Activated B cell treated with CpG ODN at 0.5 μM for 24 hours (primary cell): Measurements from ENCODE around the gene NKAIN2. TPM values are rescaled to one million over a fixed set of nuclear protein-coding genes. Genes with fewer than 3 reads are reported as not detected.
"Not testable (repeated sequence)": the region's sequence is repeated elsewhere in the genome, so short reads cannot be mapped to it uniquely, and the experiment has no call there.

ENCODE experiments used
- ATAC-seq: fragments of 200-7000 bp; cut with Tn5 transposase; one replicate; pipeline ENCODE4 v1.10.0; 2021; ENCODE audit warnings: low read depth, mild to moderate bottlenecking, moderate library complexity
- CTCF ChIA-PET: fragments of 350-600 bp; sonication (Branson Sonifier 250); formaldehyde crosslinking; loops from one replicate; lab custom pipeline; 2021; ENCODE audit warnings: antibody characterized with exemption; lab: Charles Lee
- POLR2A ChIA-PET: fragments of 350-600 bp; sonication (Branson Sonifier 250); formaldehyde crosslinking; loops from one replicate; lab custom pipeline; 2021; ENCODE audit warnings: antibody characterized with exemption; lab: Charles Lee
- DNase-seq: peaks from one replicate; pipeline ENCODE4 v3.0.0; 2022
- H3K27ac Mint-ChIP-seq: one replicate; pipeline ENCODE4 v1.8.0; 2020; ENCODE audit warnings: mixed read lengths
- H3K27me3 Mint-ChIP-seq: one replicate; pipeline ENCODE4 v1.8.0; 2021; ENCODE audit warnings: mixed read lengths
- H3K36me3 Mint-ChIP-seq: one replicate; pipeline ENCODE4 v1.8.0; 2021; ENCODE audit warnings: low read depth, mixed read lengths
- H3K4me1 Mint-ChIP-seq: one replicate; pipeline ENCODE4 v1.8.0; 2021; ENCODE audit warnings: mixed read lengths
- H3K4me3 Mint-ChIP-seq: one replicate; pipeline ENCODE4 v1.8.0; 2020; ENCODE audit warnings: mild to moderate bottlenecking, mixed read lengths
- H3K9me3 Mint-ChIP-seq: one replicate; pipeline ENCODE4 v1.8.0; 2020; ENCODE audit warnings: mixed read lengths
- intact Hi-C: fragments of 100-400 bp; cut with micrococcal nuclease; formaldehyde crosslinking; loops from one replicate; pipeline ENCODE4 v1.15.1; 2024
- total RNA-seq: library from RNA; stranded (reverse); gene quantifications from 2 replicates; pipeline ENCODE4 v1.2.3, GENCODE V29; 2022
- TF ChIP-seq, protein P1 (sequence below): fragments of 200-600 bp; IDR thresholded peaks from one replicate; pipeline ENCODE4 v1.8.0; 2022; ENCODE audit warnings: antibody characterized with exemption, mild to moderate bottlenecking

Gene NKAIN2
- total RNA-seq, 1 donor from 2014 or later, result not detected

DNA sequence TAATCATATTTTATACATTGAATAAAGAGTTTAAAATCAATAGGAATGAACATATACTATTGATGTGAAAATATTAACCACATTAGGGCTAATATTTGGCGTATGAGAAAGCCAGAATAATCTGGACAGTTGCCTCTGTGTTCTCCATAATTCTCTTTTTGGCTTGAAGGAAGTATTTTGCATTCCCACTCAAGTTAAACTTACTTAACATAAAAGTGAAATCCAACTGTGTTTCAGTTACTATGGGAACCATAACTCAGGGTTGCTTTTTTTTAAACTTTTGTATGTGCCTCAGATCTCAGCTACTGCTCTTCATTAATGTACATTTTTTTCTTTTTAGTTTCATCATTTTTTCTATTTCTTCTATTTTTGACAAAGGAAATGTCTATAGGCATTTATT is 479.8 kb downstream of the NKAIN2 start:
- H3K27me3 Mint-ChIP-seq, result no peaks in the 10 kb centered on the region
- CTCF ChIA-PET, result no interaction called here
- peaks cover 4% of the 10 kb centered on the region for H3K9me3 Mint-ChIP-seq
- H3K4me3 Mint-ChIP-seq, result no peak overlapping the region
- H3K27ac Mint-ChIP-seq, result no peak overlapping the region
- POLR2A ChIA-PET, result no interaction called here
- H3K36me3 Mint-ChIP-seq, result no peaks in the 10 kb centered on the region
- TF ChIP-seq, protein P1, sequence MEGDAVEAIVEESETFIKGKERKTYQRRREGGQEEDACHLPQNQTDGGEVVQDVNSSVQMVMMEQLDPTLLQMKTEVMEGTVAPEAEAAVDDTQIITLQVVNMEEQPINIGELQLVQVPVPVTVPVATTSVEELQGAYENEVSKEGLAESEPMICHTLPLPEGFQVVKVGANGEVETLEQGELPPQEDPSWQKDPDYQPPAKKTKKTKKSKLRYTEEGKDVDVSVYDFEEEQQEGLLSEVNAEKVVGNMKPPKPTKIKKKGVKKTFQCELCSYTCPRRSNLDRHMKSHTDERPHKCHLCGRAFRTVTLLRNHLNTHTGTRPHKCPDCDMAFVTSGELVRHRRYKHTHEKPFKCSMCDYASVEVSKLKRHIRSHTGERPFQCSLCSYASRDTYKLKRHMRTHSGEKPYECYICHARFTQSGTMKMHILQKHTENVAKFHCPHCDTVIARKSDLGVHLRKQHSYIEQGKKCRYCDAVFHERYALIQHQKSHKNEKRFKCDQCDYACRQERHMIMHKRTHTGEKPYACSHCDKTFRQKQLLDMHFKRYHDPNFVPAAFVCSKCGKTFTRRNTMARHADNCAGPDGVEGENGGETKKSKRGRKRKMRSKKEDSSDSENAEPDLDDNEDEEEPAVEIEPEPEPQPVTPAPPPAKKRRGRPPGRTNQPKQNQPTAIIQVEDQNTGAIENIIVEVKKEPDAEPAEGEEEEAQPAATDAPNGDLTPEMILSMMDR, result no peak
- ATAC-seq (no peak), DNase-seq (no peak)
- intact Hi-C loops, result no loop called here
- no peaks in the 10 kb centered on the region for H3K4me1 Mint-ChIP-seq

DNA sequence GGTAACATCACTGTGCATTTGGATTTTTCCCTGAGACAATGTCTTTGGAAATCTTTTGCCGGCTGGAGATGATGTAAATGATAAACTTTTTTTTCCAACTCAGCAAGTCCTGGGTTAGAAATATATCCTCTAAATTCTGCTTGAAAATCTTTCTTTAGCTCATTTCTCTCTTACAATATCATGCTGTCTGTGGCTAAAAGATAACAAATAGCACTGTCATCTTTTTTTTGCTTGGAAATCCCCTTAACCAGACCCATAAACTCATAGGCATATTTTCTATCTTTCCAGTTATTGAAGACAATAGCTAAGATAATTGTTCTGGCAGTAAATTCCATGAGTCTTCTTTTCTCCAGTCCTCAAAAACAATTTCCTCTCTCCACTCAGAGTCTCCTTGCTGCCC is 481.5 kb downstream of the NKAIN2 start:
- POLR2A ChIA-PET, result no interaction called here
- ATAC-seq, result no peak
- TF ChIP-seq, protein P1, result no peak
- H3K4me3 Mint-ChIP-seq, result no peak overlapping the region
- CTCF ChIA-PET, result no interaction called here
- no peaks in the 10 kb centered on the region for H3K4me1 Mint-ChIP-seq
- no peak for DNase-seq
- no peak overlapping the region for H3K27ac Mint-ChIP-seq
- intact Hi-C loops, result no loop called here
- no peaks in the 10 kb centered on the region for H3K27me3 Mint-ChIP-seq
- peaks cover 4% of the 10 kb centered on the region for H3K9me3 Mint-ChIP-seq
- no peaks in the 10 kb centered on the region for H3K36me3 Mint-ChIP-seq

DNA sequence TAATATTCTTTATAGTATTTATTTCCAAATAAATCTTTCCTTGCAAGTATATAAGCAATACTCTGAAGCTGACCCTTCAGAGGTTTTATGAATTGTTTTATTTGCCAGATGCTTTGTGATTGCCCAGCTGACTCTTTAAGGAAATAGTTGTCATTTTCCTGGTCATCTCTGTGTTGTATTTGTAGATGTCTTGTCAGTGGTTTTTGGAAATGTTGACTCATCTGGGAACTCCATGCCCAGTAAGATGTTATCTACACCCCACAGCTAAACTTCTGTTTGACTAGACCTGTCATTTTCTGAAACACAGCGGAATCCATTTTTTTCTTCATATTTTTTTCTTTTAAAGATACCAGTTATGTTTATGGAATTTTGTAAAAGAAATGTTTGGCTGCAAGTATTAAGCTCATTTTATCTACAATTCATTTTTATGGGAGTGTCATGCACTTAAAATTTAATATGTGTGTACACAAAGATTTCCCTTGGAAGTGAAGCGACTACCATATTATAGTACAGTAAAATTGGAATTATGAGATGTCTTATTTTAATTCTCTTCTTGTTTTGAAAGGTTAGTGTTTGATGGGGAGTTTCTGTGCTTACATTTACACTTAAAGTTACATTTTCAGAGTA is 491.0 kb downstream of the NKAIN2 start:
- CTCF ChIA-PET, result no interaction called here

DNA sequence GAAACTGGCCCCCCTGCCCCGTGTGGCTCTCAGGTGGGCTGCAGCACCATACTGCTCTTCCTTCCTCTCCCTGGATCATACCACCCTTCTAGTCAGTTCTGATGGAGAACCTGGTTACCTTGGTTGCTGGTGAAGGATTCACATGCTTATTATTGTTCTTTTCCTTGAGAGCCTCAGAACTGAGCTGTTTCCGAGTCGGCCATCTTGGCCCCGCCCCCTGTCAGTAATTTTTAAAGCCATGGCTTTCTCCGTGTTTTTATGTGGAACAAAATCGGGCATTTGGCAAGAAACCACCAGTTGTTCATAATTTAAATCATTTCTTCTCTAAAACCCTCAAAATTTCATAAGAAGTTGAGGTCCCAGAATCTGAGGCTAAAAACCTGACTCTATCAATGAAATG is 493.8 kb downstream of the NKAIN2 start:
- CTCF ChIA-PET, result no interaction called here
- TF ChIP-seq, protein P1, result no peak
- no peaks in the 10 kb centered on the region for H3K27me3 Mint-ChIP-seq
- no peak overlapping the region for H3K4me3 Mint-ChIP-seq
- H3K36me3 Mint-ChIP-seq, result no peaks in the 10 kb centered on the region
- no peak overlapping the region for H3K27ac Mint-ChIP-seq
- intact Hi-C loops, result no loop called here
- DNase-seq (no peak), ATAC-seq (no peak)
- no peaks in the 10 kb centered on the region for H3K9me3 Mint-ChIP-seq
- POLR2A ChIA-PET, result no interaction called here
- H3K4me1 Mint-ChIP-seq, result no peaks in the 10 kb centered on the region

More for the DNA sequence above, 491.0 kb downstream of the NKAIN2 start:
- no peak for DNase-seq
- Mint-ChIP-seq H3K27ac (no peak overlapping the region), H3K9me3 (no peaks in the 10 kb centered on the region), H3K4me3 (no peak overlapping the region), H3K27me3 (no peaks in the 10 kb centered on the region), H3K36me3 (no peaks in the 10 kb centered on the region), H3K4me1 (no peaks in the 10 kb centered on the region)
- POLR2A ChIA-PET, result no interaction called here
- TF ChIP-seq, protein P1, result no peak
- no peak for ATAC-seq
- intact Hi-C loops, result no loop called here

DNA sequence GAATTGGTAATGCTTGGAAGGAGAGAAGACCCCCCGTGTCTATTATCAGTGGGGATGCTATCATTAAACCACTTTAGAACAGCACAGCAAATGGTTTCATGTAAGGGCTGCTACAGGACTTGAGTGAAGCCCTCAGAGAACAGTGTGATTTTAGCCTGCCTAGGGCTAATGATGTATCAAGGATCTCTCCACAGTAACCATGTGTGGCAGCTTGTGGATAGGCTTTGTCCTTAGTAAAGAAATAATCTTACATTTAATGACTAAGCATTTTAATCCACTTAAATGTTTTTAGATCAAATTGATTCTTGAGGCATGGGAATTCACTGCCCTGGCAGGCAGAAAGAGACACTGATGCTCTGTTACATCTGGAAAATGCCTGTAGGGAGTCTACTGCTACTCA is 495.1 kb downstream of the NKAIN2 start:
- Mint-ChIP-seq H3K36me3 (no peaks in the 10 kb centered on the region), H3K27me3 (no peaks in the 10 kb centered on the region), H3K4me1 (no peaks in the 10 kb centered on the region), H3K4me3 (no peak overlapping the region), H3K27ac (no peak overlapping the region), H3K9me3 (no peaks in the 10 kb centered on the region)
- no peak for ATAC-seq
- DNase-seq, result no peak
- ChIA-PET CTCF (no interaction called here), POLR2A (no interaction called here)
- TF ChIP-seq, protein P1, result no peak
- intact Hi-C loops, result no loop called here

DNA sequence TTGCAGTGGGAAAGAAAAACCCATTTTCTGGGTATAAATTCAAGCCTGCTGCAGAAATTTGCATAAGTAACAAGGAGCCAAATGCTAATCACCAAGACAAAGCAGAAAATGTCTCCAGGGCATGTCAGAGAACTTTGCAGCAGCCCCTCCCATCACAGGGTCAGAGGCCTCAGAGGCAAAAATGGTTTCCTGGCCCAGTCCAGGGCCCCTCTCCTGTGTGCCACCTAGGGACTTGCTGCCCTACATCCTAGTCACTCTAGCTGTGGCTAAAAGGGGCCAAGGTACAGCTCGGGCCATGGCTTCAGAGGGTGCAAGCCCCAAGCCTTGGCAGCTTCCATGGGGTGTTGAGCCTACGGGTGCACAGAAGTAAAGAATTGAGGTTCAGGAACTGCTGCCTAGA is 497.2 kb downstream of the NKAIN2 start:
- H3K27me3 Mint-ChIP-seq, DNase-seq, H3K4me3 Mint-ChIP-seq, intact Hi-C loops, POLR2A ChIA-PET, H3K36me3 Mint-ChIP-seq, H3K4me1 Mint-ChIP-seq, CTCF ChIA-PET, ATAC-seq, H3K27ac Mint-ChIP-seq, H3K9me3 Mint-ChIP-seq: not testable (repeated sequence)
